Kidney epithelial cell (primary cell): ENCODE results near the gene PSMG4. TPM values are rescaled to one million over a fixed set of nuclear protein-coding genes. Genes with fewer than 3 reads are reported as not detected.

Experiments used
- DNase-seq: peaks from one replicate; pipeline ENCODE4 v3.0.0-alpha.2; 2010; ENCODE audit warnings: low read depth
- H3K27me3 ChIP-seq: 2 replicates; pipeline ENCODE4 v1.6.0; 2011; ENCODE audit warnings: low read length; ENCODE audit not compliant: control insufficient read depth, insufficient read depth
- H3K36me3 ChIP-seq: 2 replicates; pipeline ENCODE4 v1.5.1; 2011; ENCODE audit warnings: low read length; ENCODE audit not compliant: control insufficient read depth, insufficient read depth
- H3K4me3 ChIP-seq: 2 replicates; pipeline ENCODE4 v1.5.1; 2011; ENCODE audit warnings: low read depth, mild to moderate bottlenecking, control low read depth, low read length
- total RNA-seq: library from RNA; depleted of rRNA; stranded (reverse); fragments of >200 nt; gene quantifications from 2 replicates; pipeline ENCODE4 v1.2.3, GENCODE V29; 2015
- TF ChIP-seq, protein P1 (sequence below): IDR thresholded peaks from 2 replicates; pipeline ENCODE4 v1.5.1; 2011; ENCODE audit warnings: mild to moderate bottlenecking, moderate library complexity, low read length, control low read depth, inconsistent platforms; ENCODE audit not compliant: insufficient read depth, poor library complexity, severe bottlenecking

The PSMG4 gene
- total RNA-seq, 1 donor from 2014 or later = 26.5 TPM

DNA sequence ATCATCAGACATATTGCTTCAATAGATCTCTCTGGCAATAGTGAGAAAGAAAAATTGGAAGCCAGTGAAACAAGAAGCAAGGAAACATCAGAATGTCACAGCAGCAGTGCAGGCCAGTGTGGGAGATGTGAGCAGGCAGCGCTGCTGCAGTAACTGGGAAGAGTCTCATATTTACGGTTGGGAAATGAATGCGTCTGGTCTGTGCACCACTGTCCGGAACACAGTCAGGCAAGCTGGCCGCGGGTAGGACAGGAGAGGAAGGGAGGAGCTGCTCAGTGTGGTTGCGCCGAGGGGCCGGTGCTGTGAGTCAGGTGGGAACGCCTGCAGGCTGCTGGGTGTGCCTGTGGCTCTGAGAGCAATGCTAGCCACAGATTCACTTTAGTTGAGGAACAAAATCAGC is 6.4 kb upstream of the PSMG4 start:
- H3K27me3 ChIP-seq = peaks cover 2% of the 10 kb centered on the region
- no peak for DNase-seq
- TF ChIP-seq, protein P1, sequence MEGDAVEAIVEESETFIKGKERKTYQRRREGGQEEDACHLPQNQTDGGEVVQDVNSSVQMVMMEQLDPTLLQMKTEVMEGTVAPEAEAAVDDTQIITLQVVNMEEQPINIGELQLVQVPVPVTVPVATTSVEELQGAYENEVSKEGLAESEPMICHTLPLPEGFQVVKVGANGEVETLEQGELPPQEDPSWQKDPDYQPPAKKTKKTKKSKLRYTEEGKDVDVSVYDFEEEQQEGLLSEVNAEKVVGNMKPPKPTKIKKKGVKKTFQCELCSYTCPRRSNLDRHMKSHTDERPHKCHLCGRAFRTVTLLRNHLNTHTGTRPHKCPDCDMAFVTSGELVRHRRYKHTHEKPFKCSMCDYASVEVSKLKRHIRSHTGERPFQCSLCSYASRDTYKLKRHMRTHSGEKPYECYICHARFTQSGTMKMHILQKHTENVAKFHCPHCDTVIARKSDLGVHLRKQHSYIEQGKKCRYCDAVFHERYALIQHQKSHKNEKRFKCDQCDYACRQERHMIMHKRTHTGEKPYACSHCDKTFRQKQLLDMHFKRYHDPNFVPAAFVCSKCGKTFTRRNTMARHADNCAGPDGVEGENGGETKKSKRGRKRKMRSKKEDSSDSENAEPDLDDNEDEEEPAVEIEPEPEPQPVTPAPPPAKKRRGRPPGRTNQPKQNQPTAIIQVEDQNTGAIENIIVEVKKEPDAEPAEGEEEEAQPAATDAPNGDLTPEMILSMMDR = no peak
- H3K36me3 ChIP-seq = no peaks in the 10 kb centered on the region
- no peak overlapping the region for H3K4me3 ChIP-seq

DNA sequence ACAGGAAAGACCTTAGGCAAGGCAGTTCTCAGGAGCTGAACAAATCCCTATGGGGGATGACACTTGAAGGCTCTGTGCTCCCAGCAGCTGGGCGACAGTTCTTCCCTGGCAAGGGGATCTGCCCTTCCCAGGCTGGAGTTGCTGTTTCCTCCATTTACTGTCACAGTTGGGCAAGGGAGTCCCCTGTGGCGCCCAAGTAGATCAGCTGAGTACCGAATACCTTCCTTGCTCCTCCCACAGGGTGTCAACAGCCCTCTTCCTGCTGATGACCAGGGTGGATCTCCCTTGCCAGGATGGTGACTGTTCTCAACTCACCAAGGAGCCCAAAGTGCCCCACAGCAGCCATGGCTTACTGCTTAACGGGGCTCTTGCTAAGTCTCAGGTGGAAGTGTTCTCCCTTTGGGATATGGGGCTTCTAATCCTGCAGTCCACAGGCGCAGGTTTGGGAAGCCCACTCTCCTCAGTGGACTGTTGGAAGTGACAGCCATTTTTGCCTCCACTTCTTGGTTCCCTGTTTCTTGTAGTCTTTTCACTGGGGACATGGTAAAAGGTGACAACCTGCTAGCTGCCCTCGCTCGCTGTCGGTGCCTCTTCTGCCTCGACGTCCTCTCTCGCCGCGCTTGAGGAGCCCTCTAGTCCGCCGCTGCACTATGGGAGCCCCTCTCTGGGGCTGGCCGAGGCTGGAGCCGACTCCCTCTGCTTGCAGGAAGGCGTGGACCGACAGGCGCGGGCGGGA is 5.7 kb upstream of the PSMG4 start:
- Histone ChIP-seq H3K4me3 (no peak overlapping the region), H3K36me3 (no peaks in the 10 kb centered on the region), H3K27me3 (peaks cover 2% of the 10 kb centered on the region)
- DNase-seq = no peak
- TF ChIP-seq, protein P1 = no peak

DNA sequence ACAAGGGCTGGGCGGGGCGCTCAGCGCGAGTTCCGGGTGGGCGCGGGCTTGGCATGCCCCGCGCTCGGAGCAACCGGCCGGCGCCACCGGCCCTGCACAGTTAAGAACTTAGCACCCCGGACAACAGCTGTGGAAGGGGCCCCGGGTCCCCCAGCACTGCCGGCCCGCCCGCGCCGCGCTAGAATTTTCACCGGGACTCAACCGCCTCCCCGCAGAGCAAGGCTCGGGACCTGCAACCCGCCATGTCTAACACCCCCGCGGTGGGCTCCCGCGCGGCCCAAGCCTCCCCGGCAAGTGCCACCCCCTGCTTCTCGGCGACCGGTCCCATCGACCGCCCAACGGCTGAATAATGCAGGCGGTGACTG is 5.2 kb upstream of the PSMG4 start:
- no peak overlapping the region for H3K4me3 ChIP-seq
- H3K27me3 ChIP-seq = peaks cover 2% of the 10 kb centered on the region
- TF ChIP-seq, protein P1 = no peak
- H3K36me3 ChIP-seq = no peaks in the 10 kb centered on the region
- no peak for DNase-seq

DNA sequence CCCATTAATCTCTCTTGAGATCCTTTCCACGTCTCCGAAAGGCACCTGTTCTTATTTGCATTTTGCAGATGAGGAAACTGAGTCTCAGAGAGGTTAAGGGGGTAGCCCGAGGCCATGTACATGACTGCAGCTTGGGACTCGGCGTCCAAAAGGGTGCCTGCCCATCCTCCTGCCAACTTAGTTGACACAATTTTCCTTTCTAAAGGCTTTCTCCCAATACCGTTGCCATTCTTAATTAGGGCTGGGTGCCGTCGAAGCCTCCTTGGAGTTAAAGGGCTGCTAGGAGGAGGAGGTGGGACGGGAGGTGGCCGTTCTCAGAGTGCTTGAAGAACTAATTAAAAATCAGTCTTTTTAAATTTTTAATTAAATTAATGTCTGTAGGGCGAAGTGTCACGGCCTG is 546 bp upstream of the PSMG4 start:
- Histone ChIP-seq H3K36me3 (no peaks in the 10 kb centered on the region), H3K4me3 (peak overlapping the region; percentile 79), H3K27me3 (peaks cover 2% of the 10 kb centered on the region)
- TF ChIP-seq, protein P1 = no peak
- DNase-seq = no peak

DNA sequence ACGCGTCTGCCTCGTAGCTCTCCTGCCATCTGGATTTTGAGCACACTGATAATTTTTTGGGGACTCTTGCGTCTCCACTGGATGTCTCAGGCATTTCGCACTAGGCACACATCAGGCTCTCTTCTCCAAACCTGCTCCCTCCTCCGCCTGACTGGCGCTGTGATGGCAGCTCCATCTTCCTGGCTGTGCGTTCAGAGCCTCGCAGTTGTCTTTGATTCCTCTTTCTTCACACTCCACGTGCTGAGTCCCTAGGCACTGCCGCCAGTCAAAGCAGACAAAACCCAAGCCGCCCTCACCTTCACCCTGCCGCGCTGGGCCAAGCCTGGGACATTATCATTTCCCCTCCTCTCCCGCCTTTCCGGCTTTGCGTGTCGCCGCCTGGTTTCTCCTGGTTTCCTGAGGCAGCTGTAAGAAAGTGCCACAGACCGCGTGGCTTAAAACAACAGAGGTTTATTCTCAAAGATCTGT is 778 bp downstream of the PSMG4 start:
- peaks cover 2% of the 10 kb centered on the region for H3K27me3 ChIP-seq
- TF ChIP-seq, protein P1 = peak; percentile 1
- H3K36me3 ChIP-seq = peaks cover 3% of the 10 kb centered on the region
- no peak for DNase-seq
- peak overlapping the region; percentile 79 for H3K4me3 ChIP-seq

DNA sequence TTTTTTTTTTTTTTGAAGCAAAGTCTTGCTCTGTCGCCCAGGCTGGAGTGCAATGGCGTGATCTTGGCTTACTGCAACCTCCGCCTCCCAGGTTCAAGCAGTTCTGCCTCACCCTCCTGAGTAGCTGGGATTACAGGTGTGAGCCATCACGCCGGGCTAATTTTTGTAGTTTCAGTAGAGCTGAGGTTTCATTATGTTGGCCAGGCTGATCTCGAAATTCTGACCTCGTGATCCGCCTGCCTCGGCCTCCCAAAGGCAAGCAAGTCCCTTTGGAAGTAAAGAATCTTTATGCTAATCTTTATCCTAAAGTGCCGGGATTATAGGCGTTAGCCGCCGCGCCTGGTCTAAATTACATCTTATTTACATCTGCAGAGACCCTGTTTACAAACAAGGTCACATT is 1.5 kb downstream of the PSMG4 start:
- DNase-seq = no peak
- H3K36me3 ChIP-seq = peaks cover 3% of the 10 kb centered on the region
- H3K4me3 ChIP-seq = no peak overlapping the region
- TF ChIP-seq, protein P1 = no peak
- peaks cover 2% of the 10 kb centered on the region for H3K27me3 ChIP-seq
